HG02885 (cell line): ENCODE data around the gene USP13.

ENCODE experiments used
- ATAC-seq: cut with Tn5 transposase; IDR thresholded peaks from one replicate; pipeline ENCODE4 v1.9.1; 2021; ENCODE audit warnings: mild to moderate bottlenecking; ENCODE audit not compliant: unreplicated experiment, poor library complexity

USP13 gene

GRCh38 chr3:179730506-179730905, 77.7 kb downstream of the USP13 start:
- no peak for ATAC-seq

- no peak for ATAC-seq
These were observed 78.7 kb downstream of the USP13 start for GRCh38 chr3:179731544-179731943.

GRCh38 chr3:179732661-179733348, 80.0 kb downstream of the USP13 start:
- no peak for ATAC-seq

GRCh38 chr3:179733797-179734196, 81.0 kb downstream of the USP13 start:
- ATAC-seq, result no peak

GRCh38 chr3:179734497-179735281, 81.8 kb downstream of the USP13 start:
- no peak for ATAC-seq

- ATAC-seq, result no peak
These were observed 82.5 kb downstream of the USP13 start for GRCh38 chr3:179735321-179735720.

- no peak for ATAC-seq
These were observed 86.2 kb downstream of the USP13 start for GRCh38 chr3:179738998-179739397.

- no peak for ATAC-seq
These were observed 87.2 kb downstream of the USP13 start for GRCh38 chr3:179739816-179740594.

GRCh38 chr3:179743913-179744312, 91.1 kb downstream of the USP13 start:
- no peak for ATAC-seq

GRCh38 chr3:179744667-179745066, 91.8 kb downstream of the USP13 start:
- ATAC-seq, result no peak

- ATAC-seq, result no peak
These were observed 92.2 kb downstream of the USP13 start for GRCh38 chr3:179745079-179745478.

- no peak for ATAC-seq
These were observed 92.9 kb downstream of the USP13 start for GRCh38 chr3:179745716-179746115.

- ATAC-seq, result peak; percentile 72
These were observed 98.0 kb downstream of the USP13 start for GRCh38 chr3:179750720-179751328.

- no peak for ATAC-seq
These were observed 108.1 kb downstream of the USP13 start for GRCh38 chr3:179760944-179761343.

GRCh38 chr3:179765396-179765795, 112.6 kb downstream of the USP13 start:
- ATAC-seq, result no peak

- no peak for ATAC-seq
These were observed 113.7 kb downstream of the USP13 start for GRCh38 chr3:179766416-179767133.

GRCh38 chr3:179768080-179768479, 115.2 kb downstream of the USP13 start:
- no peak for ATAC-seq

- no peak for ATAC-seq
These were observed 116.8 kb downstream of the USP13 start for GRCh38 chr3:179769411-179770247.

GRCh38 chr3:179771797-179772196, 119.0 kb downstream of the USP13 start:
- no peak for ATAC-seq
